ENCODE measurements around the gene ST6GAL2.

Gene ST6GAL2

DNA sequence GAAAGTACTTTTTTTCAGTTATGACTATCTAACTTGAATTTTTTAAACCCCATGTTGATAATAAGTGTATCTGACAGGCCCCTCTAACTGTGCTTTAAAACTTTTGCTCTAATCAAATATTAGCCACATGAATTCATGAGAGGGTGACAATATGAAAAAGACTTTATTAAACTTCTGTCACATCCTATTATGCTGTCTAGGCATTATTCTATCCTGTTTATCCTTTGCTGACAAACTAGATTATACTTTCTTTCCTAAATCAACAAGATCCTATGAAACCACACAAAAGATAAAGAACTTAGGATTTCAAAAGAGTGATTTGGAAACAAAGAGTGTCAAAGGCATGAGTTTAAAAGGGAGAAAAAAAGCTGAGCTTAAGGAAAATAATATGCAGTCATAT, 57.8 kb downstream of the ST6GAL2 start:
- no peak for DNase-seq (ENCODE audit: low read depth in 2 of 2)

- DNase-seq (ENCODE audit: low read depth in 2 of 2), result no peak
Measured at GRCh38 chr2:106827158-106827557, 58.8 kb downstream of the ST6GAL2 start.

- no peak for DNase-seq (ENCODE audit: low read depth in 2 of 2)
Measured at GRCh38 chr2:106825161-106825560, 60.8 kb downstream of the ST6GAL2 start.

DNA sequence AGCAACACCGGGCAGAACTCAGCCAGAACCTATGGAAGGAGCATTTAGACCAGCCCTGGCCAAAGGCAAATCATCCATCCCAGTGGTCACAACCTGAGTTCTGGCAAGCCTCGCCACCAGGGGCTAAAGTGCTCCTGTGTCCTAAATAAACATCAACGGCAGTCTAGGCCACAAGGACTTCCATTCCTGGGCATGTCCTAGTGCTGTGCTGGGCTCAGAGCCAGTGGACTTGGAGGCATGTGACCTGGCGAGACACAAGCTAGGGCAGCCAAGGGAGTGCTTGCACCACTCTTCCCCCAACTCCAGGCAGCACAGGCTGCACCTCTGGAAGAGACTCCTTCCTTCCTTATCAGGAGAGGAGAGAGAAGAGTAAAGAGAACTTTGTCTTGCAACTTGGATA, 69.0 kb downstream of the ST6GAL2 start:
- DNase-seq (ENCODE audit: low read depth in 2 of 2), result no peak

DNA sequence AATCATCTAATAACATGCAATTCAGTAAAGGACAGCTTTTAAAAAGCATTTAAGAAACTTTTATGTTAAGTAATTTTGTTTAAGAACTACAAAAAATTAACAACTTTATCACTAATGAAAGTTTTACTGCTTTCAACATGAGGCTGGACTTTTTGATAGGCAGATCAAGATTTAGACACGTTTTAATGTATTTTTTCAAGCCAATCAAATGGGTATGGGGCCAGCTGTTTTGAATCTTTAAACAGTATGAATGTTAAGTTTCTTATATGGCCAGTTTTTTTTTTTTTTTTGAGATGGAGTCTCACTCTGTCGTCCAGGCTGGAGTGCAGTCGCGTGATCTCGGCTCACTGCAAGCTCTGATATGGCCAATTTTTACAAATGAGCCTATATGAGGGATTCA, 73.1 kb downstream of the ST6GAL2 start:
- DNase-seq (ENCODE audit: low read depth in 2 of 2), result no peak

DNA sequence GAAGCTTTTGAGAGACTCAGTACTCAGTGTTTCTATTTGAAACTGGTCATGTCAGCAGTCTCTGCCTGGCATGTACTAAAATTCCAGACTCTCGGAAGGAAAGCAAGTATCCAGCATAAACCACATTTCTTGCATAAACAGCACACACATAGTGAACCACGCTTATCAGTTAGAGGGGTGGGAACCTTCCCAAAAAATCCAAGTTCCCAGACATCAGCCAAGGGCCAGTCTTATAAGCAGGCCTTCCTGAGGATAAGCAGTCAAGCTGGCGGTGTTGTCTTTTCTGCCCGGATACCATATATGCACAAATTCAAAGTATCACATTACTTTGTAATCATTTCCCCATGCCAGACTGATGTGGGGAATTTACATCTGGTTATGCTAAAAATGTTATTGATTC, 73.6 kb downstream of the ST6GAL2 start:
- DNase-seq (ENCODE audit: low read depth in 2 of 2), result no peak

DNA sequence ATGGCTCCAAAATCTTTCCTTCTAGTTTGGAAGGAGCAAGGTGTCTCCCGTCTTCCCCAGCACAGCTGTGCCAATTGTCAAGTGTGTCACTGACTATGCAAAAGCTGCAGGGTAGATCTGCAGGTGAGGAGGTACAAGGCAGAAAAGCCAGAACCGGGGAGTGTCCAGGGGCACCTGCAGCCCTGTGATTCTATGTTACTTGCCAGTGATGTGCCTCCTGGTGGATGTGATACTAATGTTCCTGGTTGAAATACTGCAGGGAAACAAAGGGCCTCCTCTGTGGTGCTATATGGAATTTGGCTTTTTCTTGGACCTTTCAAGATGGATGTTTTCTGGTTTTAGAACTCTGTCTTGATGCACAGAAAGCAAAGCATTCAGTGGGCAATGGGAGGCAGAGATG, 80.3 kb downstream of the ST6GAL2 start:
- DNase-seq (ENCODE audit: low read depth in 2 of 2), result no peak

DNA sequence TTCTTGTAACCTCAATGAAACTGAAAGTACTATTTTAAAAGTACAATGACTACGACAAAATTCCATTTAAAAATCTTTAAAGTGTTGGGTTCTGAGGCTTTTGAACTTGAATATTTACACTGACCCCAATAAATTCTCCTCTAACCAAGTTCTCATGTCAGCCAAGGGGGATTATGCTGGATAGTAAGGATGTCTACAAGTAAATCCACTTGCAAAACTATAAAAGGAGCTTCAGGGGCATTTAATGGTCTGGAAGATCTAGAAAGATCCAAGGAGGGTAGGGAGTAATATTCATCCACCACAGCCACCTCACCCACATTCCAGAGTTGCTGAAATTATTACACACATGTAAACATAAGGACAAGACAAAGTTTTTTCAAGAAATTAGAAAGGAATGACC, 81.8 kb downstream of the ST6GAL2 start:
- DNase-seq (ENCODE audit: low read depth in 2 of 2), result no peak

- no peak for DNase-seq (ENCODE audit: low read depth in 2 of 2)
Measured at GRCh38 chr2:106800976-106801655, 84.9 kb downstream of the ST6GAL2 start.

DNA sequence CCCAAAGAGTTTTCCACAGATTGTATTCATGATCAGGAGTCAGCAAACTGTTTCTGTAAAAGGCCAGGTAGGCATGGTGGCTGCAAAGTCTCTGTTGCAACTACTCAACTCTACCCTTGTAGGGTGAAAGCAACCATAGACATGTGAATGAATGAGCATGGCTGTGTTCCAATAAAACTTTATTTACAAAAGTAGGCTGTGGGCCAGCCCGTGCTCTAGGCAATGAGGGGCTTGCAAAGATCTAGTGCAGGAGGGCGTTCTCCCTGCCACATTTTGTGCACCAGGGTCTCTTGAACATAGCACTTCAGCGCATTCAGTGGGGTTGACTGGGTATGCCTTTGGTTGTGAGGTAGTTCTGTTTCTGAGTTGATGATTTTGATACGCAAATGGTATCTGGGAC, 85.8 kb downstream of the ST6GAL2 start:
- no peak for DNase-seq (ENCODE audit: low read depth in 2 of 2)

- no peak for DNase-seq (ENCODE audit: low read depth in 2 of 2)
Measured at GRCh38 chr2:106798826-106799552, 87.0 kb downstream of the ST6GAL2 start.

- DNase-seq (ENCODE audit: low read depth in 2 of 2), result no peak
Measured at GRCh38 chr2:106797494-106797893, 88.5 kb downstream of the ST6GAL2 start.

- DNase-seq (ENCODE audit: low read depth in 2 of 2), result no peak
Measured at GRCh38 chr2:106792671-106793070, 93.3 kb downstream of the ST6GAL2 start.

GRCh38 chr2:106789185-106789584, 96.8 kb downstream of the ST6GAL2 start:
- no peak for DNase-seq (ENCODE audit: low read depth in 2 of 2)

DNA sequence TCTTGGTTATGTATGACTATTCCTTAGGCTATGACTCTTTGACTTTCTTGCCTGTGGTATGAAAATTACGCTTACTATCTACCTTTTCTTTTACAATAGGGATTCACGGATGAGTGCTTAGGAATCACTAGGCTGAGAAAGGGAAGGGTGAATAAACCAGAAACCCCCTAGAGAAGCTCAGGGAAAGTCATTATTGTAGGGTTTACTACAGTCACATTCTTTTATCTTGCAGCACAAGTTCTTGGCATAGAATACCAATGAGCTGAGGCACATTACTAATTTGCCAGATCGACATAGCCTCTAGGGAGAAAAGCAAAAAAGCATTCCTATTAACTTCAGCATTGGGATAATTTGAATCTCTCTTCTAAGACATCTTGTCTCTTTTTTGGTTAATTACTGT, 103.3 kb downstream of the ST6GAL2 start:
- DNase-seq (ENCODE audit: low read depth in 2 of 2), result no peak

DNA sequence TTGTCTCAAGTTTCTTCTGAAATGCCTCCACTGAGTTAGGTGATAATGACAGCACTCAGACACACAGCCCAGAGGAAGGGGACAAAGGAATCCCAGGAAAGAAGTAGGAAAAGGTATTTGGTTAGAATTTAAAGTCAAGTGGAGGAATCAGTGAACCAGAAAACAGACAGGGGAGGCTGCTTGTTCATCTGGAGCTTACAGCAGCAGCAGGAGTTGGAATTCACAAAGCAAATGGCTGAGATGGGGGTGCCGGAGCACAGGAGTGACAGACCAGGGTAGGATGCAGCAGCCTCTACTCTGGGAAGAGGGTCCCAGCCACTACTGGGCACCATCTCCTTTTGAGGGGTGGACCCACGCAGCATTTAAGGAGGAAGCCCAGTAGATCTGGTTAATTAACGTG, 104.8 kb downstream of the ST6GAL2 start:
- no peak for DNase-seq (ENCODE audit: low read depth in 2 of 2)

DNA sequence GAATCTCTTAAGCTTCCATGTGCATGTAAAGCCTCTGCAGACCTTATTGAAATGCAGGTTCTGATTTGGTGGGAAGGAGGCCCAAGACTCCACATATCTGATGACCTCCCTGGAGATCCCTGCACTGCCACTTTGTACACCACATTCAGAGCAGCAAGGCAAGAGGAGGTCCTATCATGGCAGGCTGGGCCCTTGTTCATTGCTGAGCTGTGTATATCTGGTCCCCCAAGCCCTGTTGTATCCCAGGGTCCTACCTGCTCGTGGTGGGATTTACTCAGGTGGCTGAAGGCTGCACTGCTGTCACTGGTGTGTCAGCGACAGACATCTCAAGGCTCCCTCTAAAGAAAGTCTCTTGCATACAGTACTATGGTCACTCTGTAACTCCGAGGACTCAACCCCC, 114.2 kb downstream of the ST6GAL2 start:
- DNase-seq (ENCODE audit: low read depth in 2 of 2), result no peak

- DNase-seq (ENCODE audit: low read depth in 2 of 2), result no peak
Measured at GRCh38 chr2:106770986-106771385, 115.0 kb downstream of the ST6GAL2 start.

- DNase-seq (ENCODE audit: low read depth in 2 of 2), result no peak
Measured at GRCh38 chr2:106764614-106765013, 121.4 kb downstream of the ST6GAL2 start.

DNA sequence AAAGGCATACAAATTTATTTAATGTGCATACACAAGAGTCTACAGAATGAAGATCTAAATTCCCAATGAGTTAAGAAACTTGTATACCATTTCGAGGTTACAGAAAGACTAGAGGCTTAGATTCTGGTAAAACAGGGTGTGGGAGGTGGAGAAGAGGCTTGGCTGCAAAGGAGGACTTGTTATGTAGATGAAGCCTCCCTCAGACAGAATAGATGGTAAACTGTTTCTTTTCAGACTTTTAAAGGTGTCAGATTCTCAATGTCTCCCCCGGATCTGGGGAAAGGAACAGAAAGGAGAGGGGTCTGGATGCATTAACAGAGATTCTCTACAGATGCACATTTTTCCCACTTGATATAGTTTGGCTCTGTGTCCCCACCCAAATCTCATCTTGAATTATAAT, 126.0 kb downstream of the ST6GAL2 start:
- DNase-seq (ENCODE audit: low read depth in 2 of 2), result no peak

GRCh38 chr2:106758901-106759497, 127.0 kb downstream of the ST6GAL2 start:
- no peak for DNase-seq (ENCODE audit: low read depth in 2 of 2)
